Hepatocyte (in vitro differentiated cells): ENCODE results near the gene MIR17HG. TPM values are rescaled to one million over a fixed set of nuclear protein-coding genes. Genes with fewer than 3 reads are reported as not detected.

Experiments used
- DNase-seq: peaks from one replicate; pipeline ENCODE4 v3.0.0-alpha.2; 2016; ENCODE audit warnings: low spot score
- H2AFZ ChIP-seq: fragments of 200-600 bp; sonication (generic); 2 replicates; pipeline ENCODE4 v1.6.0; 2016; ENCODE audit warnings: antibody characterized with exemption, mild to moderate bottlenecking
- H3K27ac ChIP-seq: fragments of 200-600 bp; sonication (generic); 2 replicates; pipeline ENCODE4 v1.5.1; 2016; ENCODE audit warnings: mild to moderate bottlenecking
- H3K27me3 ChIP-seq: fragments of 200-600 bp; sonication (generic); 2 replicates; pipeline ENCODE4 v1.6.1; 2016
- H3K36me3 ChIP-seq: fragments of 200-600 bp; sonication (generic); replicated peaks from 2 replicates; pipeline ENCODE4 v1.5.1; 2016; ENCODE audit warnings: low read depth; ENCODE audit not compliant: insufficient read depth
- H3K4me1 ChIP-seq: fragments of 200-600 bp; sonication (generic); 2 replicates; pipeline ENCODE4 v1.5.1; 2016; ENCODE audit warnings: mild to moderate bottlenecking, moderate library complexity; ENCODE audit not compliant: insufficient read depth
- H3K4me2 ChIP-seq: fragments of 200-600 bp; sonication (generic); 2 replicates; pipeline ENCODE4 v1.6.0; 2016
- H3K4me3 ChIP-seq: fragments of 200-600 bp; sonication (generic); 2 replicates; pipeline ENCODE4 v1.5.1; 2016; ENCODE audit warnings: mild to moderate bottlenecking
- H3K79me2 ChIP-seq: fragments of 200-600 bp; sonication (generic); 2 replicates; pipeline ENCODE4 v1.6.0; 2017; ENCODE audit warnings: mild to moderate bottlenecking
- H3K9me2 ChIP-seq: fragments of 200-600 bp; sonication (generic); replicated peaks from 2 replicates; pipeline ENCODE4 v1.6.0; 2017; ENCODE audit warnings: mild to moderate bottlenecking; ENCODE audit not compliant: insufficient read depth
- H3K9me3 ChIP-seq: fragments of 200-600 bp; sonication (generic); 2 replicates; pipeline ENCODE4 v1.5.1; 2016; ENCODE audit warnings: low read depth, mild to moderate bottlenecking
- H4K20me1 ChIP-seq: fragments of 200-600 bp; sonication (generic); 2 replicates; pipeline ENCODE4 v1.6.0; 2016; ENCODE audit warnings: mild to moderate bottlenecking; ENCODE audit not compliant: insufficient read depth, poor library complexity, severe bottlenecking
- CTCF ChIP-seq: fragments of 200-600 bp; sonication (generic); IDR thresholded peaks from 2 replicates; pipeline ENCODE4 v1.5.1; 2016; ENCODE audit warnings: antibody characterized with exemption, mild to moderate bottlenecking; ENCODE audit not compliant: poor library complexity
- EZH2 ChIP-seq: fragments of 200-600 bp; sonication (generic); IDR thresholded peaks from 2 replicates; pipeline ENCODE4 v1.6.1; 2016; ENCODE audit warnings: antibody characterized with exemption, mild to moderate bottlenecking, borderline replicate concordance
- EZH2phosphoT487 ChIP-seq: fragments of 200-600 bp; sonication (generic); IDR thresholded peaks from one replicate; pipeline ENCODE4 v1.6.1; 2018; ENCODE audit warnings: antibody characterized with exemption, mild to moderate bottlenecking, low read depth, moderate library complexity; ENCODE audit not compliant: unreplicated experiment, severe bottlenecking
- WGBS: methylation state at CpG from one replicate; pipeline ENCODE4 v1.1.6; 2016; ENCODE audit warnings: low lambda C conversion rate; ENCODE audit errors: missing lambda C conversion rate; 5-methylcytosine and 5-hydroxymethylcytosine counted together
- polyA plus RNA-seq: library from polyadenylated mRNA; unstranded; fragments of >200 nt; fragmentation: Nextera tagmentation; extraction: Ambion mirVana; gene quantifications from 2 replicates; pipeline ENCODE4 v1.2.1, GENCODE V29; 2016
- total RNA-seq: library from RNA; depleted of rRNA; stranded (reverse); fragments of >200 nt; gene quantifications from 2 replicates; pipeline ENCODE4 v1.2.3, GENCODE V29; 2014

MIR17HG gene
- total and polyA plus RNA-seq, 2 experiments from 2014 or later, result 2.6 to 8.4 TPM

- Histone ChIP-seq H3K79me2 (no peaks in the 10 kb centered on the region), H4K20me1 (no peaks in the 10 kb centered on the region), H3K4me2 (no peak overlapping the region), H3K9me2 (no peaks in the 10 kb centered on the region), H2AFZ (no peak overlapping the region), H3K27ac (no peak overlapping the region), H3K27me3 (peaks cover 2% of the 10 kb centered on the region), H3K36me3 (no peaks in the 10 kb centered on the region), H3K4me1 (no peaks in the 10 kb centered on the region), H3K4me3 (no peak overlapping the region), H3K9me3 (no peaks in the 10 kb centered on the region)
- TF ChIP-seq EZH2phosphoT487 (no peak), CTCF (no peak), EZH2 (no peak)
- 90% methylated on average over 4 of the region's 4 CpGs for WGBS
- no peak for DNase-seq
These were observed 36.3 kb downstream of the MIR17HG start for GRCh38 chr13:91383836-91384235.

GRCh38 chr13:91384896-91385295, 37.4 kb downstream of the MIR17HG start:
- no peaks in the 10 kb centered on the region for H3K4me1 ChIP-seq
- H3K27ac ChIP-seq, result no peak overlapping the region
- H3K4me3 ChIP-seq, result no peak overlapping the region
- no peaks in the 10 kb centered on the region for H4K20me1 ChIP-seq
- WGBS, result 54% methylated on average over 2 of the region's 2 CpGs
- no peaks in the 10 kb centered on the region for H3K9me3 ChIP-seq
- no peaks in the 10 kb centered on the region for H3K36me3 ChIP-seq
- no peak overlapping the region for H2AFZ ChIP-seq
- TF ChIP-seq EZH2 (no peak), CTCF (no peak), EZH2phosphoT487 (no peak)
- H3K27me3 ChIP-seq, result peaks cover 2% of the 10 kb centered on the region
- no peak overlapping the region for H3K4me2 ChIP-seq
- no peaks in the 10 kb centered on the region for H3K9me2 ChIP-seq
- no peak for DNase-seq
- H3K79me2 ChIP-seq, result no peaks in the 10 kb centered on the region

GRCh38 chr13:91389186-91389585, 41.7 kb downstream of the MIR17HG start:
- no peaks in the 10 kb centered on the region for H3K4me1 ChIP-seq
- H3K4me3 ChIP-seq, result no peak overlapping the region
- H3K27ac ChIP-seq, result no peak overlapping the region
- no peaks in the 10 kb centered on the region for H3K79me2 ChIP-seq
- H4K20me1 ChIP-seq, result no peaks in the 10 kb centered on the region
- WGBS, result 77% methylated on average over 2 of the region's 2 CpGs
- H3K27me3 ChIP-seq, result peaks cover 2% of the 10 kb centered on the region
- no peaks in the 10 kb centered on the region for H3K9me3 ChIP-seq
- H3K36me3 ChIP-seq, result no peaks in the 10 kb centered on the region
- TF ChIP-seq EZH2 (no peak), EZH2phosphoT487 (no peak), CTCF (no peak)
- no peak overlapping the region for H2AFZ ChIP-seq
- DNase-seq, result no peak
- H3K9me2 ChIP-seq, result no peaks in the 10 kb centered on the region
- no peak overlapping the region for H3K4me2 ChIP-seq

DNA sequence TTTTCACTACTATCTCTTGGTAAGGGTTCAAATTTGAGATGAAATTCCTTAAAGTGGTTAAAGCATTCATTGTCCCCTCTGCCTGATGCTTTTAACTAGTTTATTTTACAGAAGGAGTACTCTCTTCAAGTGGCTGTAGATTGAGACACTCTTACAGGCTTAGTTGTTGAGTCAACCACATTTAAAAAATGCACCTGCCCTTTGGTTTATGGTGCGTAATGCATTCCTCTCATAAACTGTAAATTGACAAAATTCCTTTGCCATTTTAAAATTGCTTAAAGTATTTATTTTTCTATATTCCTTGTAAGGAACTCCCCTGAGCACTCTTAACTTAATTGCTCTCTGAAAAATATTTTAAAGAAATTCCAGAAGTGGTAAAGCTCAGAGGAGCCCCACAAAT, 50.1 kb downstream of the MIR17HG start:
- Histone ChIP-seq H3K4me2 (no peak overlapping the region), H3K4me1 (no peaks in the 10 kb centered on the region), H3K27ac (no peak overlapping the region), H3K4me3 (no peak overlapping the region), H3K79me2 (no peaks in the 10 kb centered on the region), H3K27me3 (peaks cover 61% of the 10 kb centered on the region), H3K9me2 (no peaks in the 10 kb centered on the region), H2AFZ (no peak overlapping the region), H4K20me1 (no peaks in the 10 kb centered on the region), H3K9me3 (no peaks in the 10 kb centered on the region), H3K36me3 (no peaks in the 10 kb centered on the region)
- no peak for DNase-seq
- whole genome bisulfite sequencing, result 83% methylated on average over 1 of the region's 1 CpG
- TF ChIP-seq CTCF (no peak), EZH2 (no peak), EZH2phosphoT487 (no peak)
